ENCODE data around the gene ENG.

The ENG gene

DNA sequence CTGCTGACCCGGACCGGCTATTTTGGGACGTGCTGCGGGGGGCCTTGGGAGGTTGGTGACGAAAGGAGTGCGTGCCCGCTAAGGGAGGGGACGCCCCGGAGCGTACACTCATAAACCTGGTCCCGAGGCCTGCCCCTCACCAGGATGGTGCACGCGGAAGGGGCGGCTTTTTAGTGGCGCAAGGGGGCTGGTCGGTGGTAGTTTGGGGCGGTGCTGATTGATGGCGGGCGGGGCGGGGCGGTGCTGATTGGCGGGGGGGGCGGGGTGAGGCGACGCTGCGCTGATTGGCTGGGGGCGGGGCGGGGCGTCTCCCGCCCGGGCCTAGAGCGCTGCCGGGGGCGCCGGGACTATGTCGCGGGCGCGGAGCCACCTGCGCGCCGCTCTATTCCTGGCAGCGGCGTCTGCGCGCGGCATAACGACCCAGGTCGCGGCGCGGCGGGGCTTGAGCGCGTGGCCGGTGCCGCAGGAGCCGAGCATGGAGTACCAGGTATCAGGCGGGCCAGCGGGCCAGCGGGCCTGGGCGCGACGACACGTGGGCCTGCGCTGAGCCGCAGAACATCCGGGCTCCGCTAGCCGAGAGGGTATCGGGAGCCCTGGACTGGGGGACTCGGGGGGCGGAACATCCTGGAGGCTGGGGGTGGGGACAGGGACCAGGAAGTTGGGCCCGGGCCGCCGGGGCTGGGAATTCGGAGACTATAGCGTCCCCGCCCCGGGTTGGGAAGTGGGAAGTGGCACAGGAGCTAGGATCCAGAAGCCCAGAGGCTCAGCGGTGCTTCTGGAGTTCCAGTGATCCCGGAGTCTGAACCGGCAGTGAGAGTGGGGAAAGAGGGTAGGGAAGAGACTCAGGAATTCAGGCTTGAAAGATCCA, 51.6 kb downstream of the ENG start, which contains the start of gene FPGS:
TSS of gene FPGS (plus strand) at position 307 of the 868 bp plus-strand sequence. CDS start at position 350, 43 bp downstream.
- FAIRE-seq (peak; percentile 90), DNase-seq (ENCODE audit: insufficient read length) (peak; percentile 96)
- TF ChIP-seq TAF1 (IDR thresholded peaks at IDR 0.05; ENCODE audit: borderline replicate concordance, low read depth, low read length), result no peak
- peak; percentile 87; the same call in 1 of the 2 replicates for TF ChIP-seq POLR2A (IDR thresholded peaks at IDR 0.05; ENCODE audit: low read depth, low read length)
- peak; percentile 79; the same call in 1 of the 2 replicates for TF ChIP-seq POLR2AphosphoS5 (IDR thresholded peaks at IDR 0.05; ENCODE audit: low read depth, low read length)

DNA sequence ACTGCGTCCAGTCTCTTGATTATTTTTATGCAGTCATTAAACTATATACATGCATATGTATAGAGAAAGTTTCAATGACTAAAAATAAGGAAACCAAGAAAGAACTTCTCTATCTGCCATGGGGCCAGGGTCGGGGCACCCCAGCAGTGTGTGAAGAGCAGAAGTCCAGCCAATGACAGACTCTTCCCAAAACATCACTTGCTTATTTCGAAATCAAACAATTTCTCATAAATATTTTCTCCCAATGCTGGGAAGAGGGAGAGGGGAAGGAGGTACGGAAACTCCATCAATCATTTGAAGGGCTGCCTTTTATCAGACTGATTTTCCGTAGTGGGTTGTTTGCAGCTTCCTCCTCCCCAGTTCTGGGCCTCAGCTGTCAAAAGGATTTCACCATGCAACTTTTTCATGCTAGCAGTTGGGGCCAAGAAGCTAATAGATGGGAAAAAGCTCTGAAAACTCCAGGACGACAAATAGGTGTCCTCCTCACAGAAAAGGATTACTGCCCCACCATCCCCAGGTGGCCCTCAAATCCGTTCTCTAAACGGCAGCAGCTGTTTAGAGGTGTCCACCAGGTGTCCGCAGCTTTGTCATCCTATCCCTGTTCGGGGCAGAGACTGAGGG, 52.4 kb downstream of the ENG start:
- TF ChIP-seq POLR2AphosphoS5 (IDR thresholded peaks at IDR 0.05; ENCODE audit: low read depth, low read length) (no peak), TAF1 (IDR thresholded peaks at IDR 0.05; ENCODE audit: borderline replicate concordance, low read depth, low read length) (no peak), POLR2A (IDR thresholded peaks at IDR 0.05; ENCODE audit: low read depth, low read length) (no peak)
- DNase-seq (ENCODE audit: insufficient read length) (no peak), FAIRE-seq (no peak)

DNA sequence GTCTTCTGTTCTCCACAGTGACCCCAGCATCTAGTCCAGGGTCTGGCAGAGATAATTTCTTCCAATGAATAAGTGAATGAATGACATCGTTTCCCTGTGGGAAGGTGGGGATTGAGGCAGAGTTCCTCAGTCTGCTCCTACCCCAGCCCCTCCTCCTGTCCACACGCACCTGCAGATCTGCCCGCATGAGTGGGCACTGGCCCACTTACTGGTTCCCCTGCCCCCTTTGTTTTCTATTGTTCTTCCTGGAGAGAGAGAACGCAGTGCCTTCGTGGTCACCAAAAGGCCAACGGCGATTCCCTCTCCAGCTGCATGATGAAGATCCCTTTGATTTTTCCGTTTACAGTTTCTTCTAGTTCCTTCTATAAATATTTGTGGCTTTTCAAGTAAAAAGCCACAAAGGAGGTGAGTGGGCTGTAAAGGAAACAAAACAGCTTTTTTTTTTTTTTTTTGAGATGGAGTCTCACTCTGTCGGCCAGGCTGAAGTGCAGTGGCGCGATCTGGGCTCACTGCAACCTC, 57.5 kb downstream of the ENG start:
- TF ChIP-seq POLR2A (IDR thresholded peaks at IDR 0.05; ENCODE audit: low read depth, low read length) (no peak), TAF1 (IDR thresholded peaks at IDR 0.05; ENCODE audit: borderline replicate concordance, low read depth, low read length) (no peak), POLR2AphosphoS5 (IDR thresholded peaks at IDR 0.05; ENCODE audit: low read depth, low read length) (no peak)
- DNase-seq (ENCODE audit: insufficient read length) (no peak), FAIRE-seq (no peak)

DNA sequence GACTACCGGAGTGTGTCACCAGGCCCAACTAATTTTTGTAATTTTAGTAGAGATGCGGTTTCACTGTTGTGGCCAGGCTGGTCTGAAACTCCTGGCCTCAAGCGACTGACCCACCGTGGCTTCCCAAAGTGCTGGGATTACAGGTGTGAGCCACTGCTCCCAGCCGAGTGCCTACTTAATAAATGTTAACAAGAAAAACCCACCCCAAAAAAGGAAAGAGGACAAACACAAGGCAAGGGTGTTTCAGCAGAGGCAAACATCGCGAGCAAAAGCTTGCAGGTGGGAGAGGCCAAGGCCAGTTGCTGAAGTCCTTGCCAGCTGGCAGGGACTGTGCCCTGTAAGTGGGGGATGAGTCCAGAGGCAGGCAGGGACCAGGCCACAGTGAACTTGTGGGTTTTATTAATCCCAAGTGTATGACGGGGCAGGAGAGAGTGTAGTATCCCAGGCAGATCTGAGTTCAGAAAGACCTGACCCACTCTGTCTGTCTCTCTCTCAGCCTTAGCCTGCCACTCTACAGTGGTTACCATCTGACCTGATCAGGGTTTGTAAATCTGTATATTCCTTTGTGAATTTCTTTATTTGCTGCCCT, 58.1 kb downstream of the ENG start:
- FAIRE-seq, result no peak
- DNase-seq (ENCODE audit: insufficient read length), result no peak
- TF ChIP-seq POLR2AphosphoS5 (IDR thresholded peaks at IDR 0.05; ENCODE audit: low read depth, low read length) (peak; percentile 52; the same call in 1 of the 2 replicates), TAF1 (IDR thresholded peaks at IDR 0.05; ENCODE audit: borderline replicate concordance, low read depth, low read length) (no peak), POLR2A (IDR thresholded peaks at IDR 0.05; ENCODE audit: low read depth, low read length) (peak; percentile 42; the same call in 1 of the 2 replicates)

DNA sequence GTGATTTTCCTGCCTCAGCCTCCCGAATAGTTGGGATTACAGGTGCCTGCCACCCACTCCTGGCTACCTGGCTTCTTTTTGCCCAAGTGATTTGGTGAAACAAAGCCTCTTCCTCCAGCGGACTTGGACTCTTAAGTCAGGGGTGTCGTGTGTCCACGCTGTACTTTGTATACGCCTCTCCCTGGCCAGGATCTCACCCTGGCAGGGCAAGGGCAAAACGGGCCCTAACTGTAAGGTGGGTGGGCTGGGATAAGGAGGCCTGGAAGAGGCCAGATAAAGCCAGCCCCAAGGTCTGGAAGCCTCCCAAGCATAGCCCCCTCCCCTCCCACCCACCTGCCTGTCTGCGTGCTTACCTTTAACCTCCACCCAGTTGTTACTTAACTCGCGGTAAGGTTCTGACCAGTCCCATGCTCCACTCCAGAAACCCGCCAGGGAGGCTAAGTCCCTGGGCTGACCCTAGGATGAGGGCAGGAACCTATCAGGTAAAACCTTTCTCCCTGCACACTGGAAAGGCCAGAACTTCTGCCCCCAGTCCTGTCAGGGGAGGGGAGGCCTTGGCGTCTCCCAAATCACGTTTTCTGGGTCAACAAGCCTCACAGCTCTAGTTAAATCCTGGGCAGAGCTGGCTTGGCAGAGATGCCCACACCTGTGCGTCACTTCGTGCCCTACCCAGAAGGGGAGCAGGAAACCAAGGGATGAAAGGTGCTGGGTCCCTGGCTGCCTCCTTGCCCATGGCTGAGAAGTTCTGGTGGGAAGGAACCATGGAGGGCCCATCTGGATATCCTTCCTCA, 60.3 kb downstream of the ENG start:
- FAIRE-seq (no peak), DNase-seq (ENCODE audit: insufficient read length) (no peak)
- peak; percentile 55 for TF ChIP-seq POLR2A (IDR thresholded peaks at IDR 0.05; ENCODE audit: low read depth, low read length)
- no peak for TF ChIP-seq TAF1 (IDR thresholded peaks at IDR 0.05; ENCODE audit: borderline replicate concordance, low read depth, low read length)
- no peak; the same call in 1 of the 2 replicates for TF ChIP-seq POLR2AphosphoS5 (IDR thresholded peaks at IDR 0.05; ENCODE audit: low read depth, low read length)

DNA sequence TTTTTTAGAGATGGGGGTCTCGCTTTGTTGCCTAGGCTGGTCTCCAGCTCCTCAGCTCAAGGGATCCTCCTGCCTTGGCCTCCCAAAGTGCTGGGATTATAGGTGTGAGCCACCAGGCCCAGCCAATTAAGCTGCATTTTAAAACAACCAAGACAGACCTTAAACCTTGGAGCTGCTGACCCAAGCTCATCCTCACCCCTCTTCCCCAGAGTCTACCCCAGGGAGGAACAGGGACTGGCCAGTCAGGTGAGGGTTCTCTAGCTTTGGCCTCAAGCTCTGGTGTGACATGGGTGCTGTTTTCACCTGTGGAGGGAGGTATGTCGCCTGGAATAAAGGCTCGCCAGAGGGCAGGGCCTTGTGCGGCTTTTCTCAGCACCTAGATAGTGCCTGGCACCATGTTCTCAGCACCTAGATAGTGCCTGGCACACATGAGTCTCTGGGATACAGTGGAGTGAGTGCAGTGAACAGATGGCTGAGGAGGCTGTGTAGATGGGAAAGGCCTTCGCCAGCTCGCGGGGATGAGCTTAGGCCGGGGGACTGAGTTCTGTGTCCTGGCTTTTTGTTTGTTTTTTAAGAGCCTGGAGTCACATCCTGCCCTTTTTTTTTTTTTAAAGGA, 61.3 kb downstream of the ENG start:
- no peak for TF ChIP-seq POLR2AphosphoS5 (IDR thresholded peaks at IDR 0.05; ENCODE audit: low read depth, low read length)
- peak; percentile 41 for TF ChIP-seq POLR2A (IDR thresholded peaks at IDR 0.05; ENCODE audit: low read depth, low read length)
- FAIRE-seq (no peak), DNase-seq (ENCODE audit: insufficient read length) (no peak)

DNA sequence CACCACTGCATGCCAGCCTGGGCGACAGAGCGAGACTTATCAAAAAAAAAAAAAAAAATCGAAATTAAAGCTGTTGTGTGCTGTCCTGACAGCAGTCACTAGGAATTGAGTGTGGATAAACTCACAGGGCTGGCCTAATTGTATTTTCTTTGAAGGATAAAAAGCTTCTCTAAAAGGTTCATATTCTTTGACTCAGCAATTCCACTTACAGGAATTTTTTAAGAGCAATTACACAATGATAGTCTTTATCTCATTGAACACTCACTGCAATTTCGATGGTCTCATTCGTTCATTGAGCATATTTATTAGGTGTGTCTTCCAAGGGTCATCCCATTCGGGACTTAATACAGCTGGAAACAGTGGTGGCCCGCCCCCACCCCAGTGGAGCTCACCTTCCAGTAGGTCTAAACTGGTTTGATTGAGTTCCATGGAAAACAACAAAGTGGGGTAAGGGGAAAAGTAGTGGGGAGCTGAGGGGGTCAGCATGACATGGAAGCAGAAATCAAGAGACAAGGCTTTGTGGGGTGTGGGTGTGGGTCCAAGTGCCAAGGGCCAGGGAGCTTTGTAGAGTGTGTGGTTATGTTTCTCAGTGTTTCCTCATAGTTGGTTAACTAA, 61.9 kb downstream of the ENG start:
- TF ChIP-seq POLR2A (IDR thresholded peaks at IDR 0.05; ENCODE audit: low read depth, low read length), result no peak; the same call in 1 of the 2 replicates
- TF ChIP-seq POLR2AphosphoS5 (IDR thresholded peaks at IDR 0.05; ENCODE audit: low read depth, low read length), result no peak; the same call in 1 of the 2 replicates
- TF ChIP-seq TAF1 (IDR thresholded peaks at IDR 0.05; ENCODE audit: borderline replicate concordance, low read depth, low read length), result no peak
- DNase-seq (ENCODE audit: insufficient read length) (no peak), FAIRE-seq (no peak)

DNA sequence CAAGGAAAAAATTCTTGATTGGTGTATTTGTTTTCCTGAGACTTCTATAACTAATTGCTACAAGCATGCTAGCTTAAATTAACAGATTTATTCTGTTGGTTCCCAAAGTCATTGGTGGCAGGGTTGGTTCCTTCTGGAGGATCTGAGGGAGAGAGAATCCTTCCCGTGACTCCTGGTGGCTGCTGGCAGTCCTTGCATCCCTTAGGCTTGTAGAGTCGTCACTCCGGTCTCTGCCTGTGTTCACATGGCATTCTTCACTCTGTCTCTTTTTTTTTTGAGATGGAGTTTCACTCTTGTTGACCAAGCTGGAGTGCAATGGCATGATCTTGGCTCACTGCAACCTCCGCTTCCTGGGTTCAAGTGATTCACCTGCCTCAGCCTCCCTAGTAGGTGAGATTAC, 63.4 kb downstream of the ENG start:
- no peak for FAIRE-seq
- TF ChIP-seq TAF1 (IDR thresholded peaks at IDR 0.05; ENCODE audit: borderline replicate concordance, low read depth, low read length) (no peak), POLR2AphosphoS5 (IDR thresholded peaks at IDR 0.05; ENCODE audit: low read depth, low read length) (no peak), POLR2A (IDR thresholded peaks at IDR 0.05; ENCODE audit: low read depth, low read length) (no peak)
- no peak for DNase-seq (ENCODE audit: insufficient read length)

DNA sequence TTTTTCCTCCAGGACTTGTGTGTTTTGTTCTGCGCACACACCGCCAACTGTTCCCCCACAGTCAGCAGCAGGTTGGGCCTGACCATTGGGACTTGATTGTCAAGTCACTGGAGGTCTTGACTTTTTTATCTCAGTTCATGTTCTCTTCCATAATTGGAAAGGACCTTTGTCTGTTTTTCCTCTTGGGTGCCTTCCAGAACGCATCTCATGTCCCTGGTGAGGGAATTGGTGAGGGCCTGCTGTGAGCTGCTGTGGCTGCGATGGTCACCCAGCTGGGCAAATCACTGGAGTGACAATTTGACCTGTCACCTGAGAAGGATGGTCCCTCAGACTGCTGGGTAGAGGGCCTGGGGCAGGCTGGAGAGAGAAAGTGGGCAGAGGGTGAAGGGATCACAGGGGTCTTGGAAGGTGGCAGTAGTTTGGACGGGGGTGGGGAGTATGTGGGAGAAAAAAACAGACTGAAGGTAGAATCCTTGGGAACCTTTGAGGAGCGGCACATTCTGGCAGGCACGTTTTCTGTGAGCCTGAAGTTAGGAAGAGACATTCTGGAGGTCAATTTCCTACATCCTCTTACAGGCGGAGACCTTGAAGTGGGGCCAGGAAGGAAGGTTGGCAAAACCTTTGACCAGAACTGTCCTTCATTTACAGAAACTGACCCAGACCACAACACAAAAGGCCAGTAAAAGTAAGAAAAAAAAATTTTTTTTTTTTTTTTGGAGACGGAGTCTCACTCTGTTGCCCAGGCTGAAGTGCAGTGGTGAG, 64.2 kb downstream of the ENG start:
- FAIRE-seq, result no peak
- no peak for DNase-seq (ENCODE audit: insufficient read length)
- TF ChIP-seq POLR2A (IDR thresholded peaks at IDR 0.05; ENCODE audit: low read depth, low read length), result no peak
- TF ChIP-seq TAF1 (IDR thresholded peaks at IDR 0.05; ENCODE audit: borderline replicate concordance, low read depth, low read length), result no peak
- 0 out of 2 replicates have a peak, but pooled peaks have one; percentile 16 for TF ChIP-seq POLR2AphosphoS5 (IDR thresholded peaks at IDR 0.05; ENCODE audit: low read depth, low read length)
